H9 (cell line): ENCODE results near the gene TBC1D4. TPM values are rescaled to one million over a fixed set of nuclear protein-coding genes. Genes with fewer than 3 reads are reported as not detected.

Source experiments
- DNase-seq: peaks from one replicate; pipeline ENCODE4 v3.0.0-alpha.2; 2017
- H2AFZ ChIP-seq: one replicate; pipeline ENCODE4 v1.6.1; 2013; ENCODE audit warnings: mild to moderate bottlenecking, low read length, control low read depth, moderate library complexity
- H2AK5ac ChIP-seq: 2 replicates; pipeline ENCODE4 v1.6.1; 2013; ENCODE audit warnings: low read length, control low read depth, mixed read lengths; ENCODE audit not compliant: insufficient read length
- H2BK120ac ChIP-seq: one replicate; pipeline ENCODE4 v1.6.1; 2013; ENCODE audit warnings: low read depth, mild to moderate bottlenecking, low read length, control low read depth, inconsistent platforms; ENCODE audit not compliant: poor library complexity, severe bottlenecking
- H2BK12ac ChIP-seq: 2 replicates; pipeline ENCODE4 v1.6.1; 2013; ENCODE audit warnings: low read length, control low read depth, mixed read lengths, low read depth; ENCODE audit not compliant: insufficient read length
- H2BK15ac ChIP-seq: 2 replicates; pipeline ENCODE4 v1.6.1; 2013; ENCODE audit warnings: low read depth, low read length, control low read depth
- H2BK20ac ChIP-seq: one replicate; pipeline ENCODE4 v1.6.1; 2013; ENCODE audit warnings: low read depth, mild to moderate bottlenecking, low read length, control low read depth, inconsistent platforms; ENCODE audit not compliant: poor library complexity, severe bottlenecking
- H2BK5ac ChIP-seq: 2 replicates; pipeline ENCODE4 v1.6.1; 2013; ENCODE audit warnings: low read length, control low read depth, mixed read lengths; ENCODE audit not compliant: insufficient read length
- H3K14ac ChIP-seq: 2 replicates; pipeline ENCODE4 v1.6.1; 2013; ENCODE audit warnings: low read length, control low read depth; ENCODE audit not compliant: insufficient read depth
- H3K18ac ChIP-seq: 2 replicates; pipeline ENCODE4 v1.6.1; 2013; ENCODE audit warnings: low read depth, mild to moderate bottlenecking, mixed read lengths, low read length, control low read depth; ENCODE audit not compliant: insufficient read length
- H3K23ac ChIP-seq: 2 replicates; pipeline ENCODE4 v1.6.1; 2013; ENCODE audit warnings: low read length, control low read depth, mixed read lengths, low read depth; ENCODE audit not compliant: insufficient read length
- H3K23me2 ChIP-seq: 2 replicates; pipeline ENCODE4 v1.6.1; 2013; ENCODE audit warnings: low read depth, mild to moderate bottlenecking, mixed read lengths, low read length, control low read depth; ENCODE audit not compliant: insufficient read length, poor library complexity, severe bottlenecking
- H3K27ac ChIP-seq: 2 replicates; pipeline ENCODE4 v1.5.1; 2013; ENCODE audit warnings: low read length, control low read depth, mixed read lengths, low read depth; ENCODE audit not compliant: insufficient read length
- H3K27me3 ChIP-seq: 2 replicates; pipeline ENCODE4 v1.6.1; 2013; ENCODE audit warnings: low read length, control low read depth, inconsistent platforms; ENCODE audit not compliant: insufficient read depth
- H3K4ac ChIP-seq: 2 replicates; pipeline ENCODE4 v1.6.1; 2013; ENCODE audit warnings: low read depth, mild to moderate bottlenecking, control low read depth, inconsistent platforms, low read length, moderate library complexity
- H3K4me1 ChIP-seq: 2 replicates; pipeline ENCODE4 v1.6.1; 2013; ENCODE audit warnings: low read length, control low read depth, inconsistent platforms; ENCODE audit not compliant: insufficient read depth
- H3K4me2 ChIP-seq: 2 replicates; pipeline ENCODE4 v1.6.1; 2013; ENCODE audit warnings: low read length, control low read depth, mixed read lengths; ENCODE audit not compliant: insufficient read length, insufficient read depth
- H3K56ac ChIP-seq: 2 replicates; pipeline ENCODE4 v1.6.1; 2013; ENCODE audit warnings: low read depth, mild to moderate bottlenecking, mixed read lengths, low read length, control low read depth; ENCODE audit not compliant: insufficient read length
- H3K79me1 ChIP-seq: 2 replicates; pipeline ENCODE4 v1.6.1; 2013; ENCODE audit warnings: low read depth, mild to moderate bottlenecking, moderate library complexity, low read length, control low read depth, inconsistent platforms; ENCODE audit not compliant: insufficient read depth, poor library complexity, severe bottlenecking
- H3K79me2 ChIP-seq: 2 replicates; pipeline ENCODE4 v1.6.1; 2013; ENCODE audit warnings: low read length, control low read depth, inconsistent platforms; ENCODE audit not compliant: insufficient read depth
- H3K9ac ChIP-seq: 2 replicates; pipeline ENCODE4 v1.6.1; 2013; ENCODE audit warnings: low read length, control low read depth, mixed read lengths; ENCODE audit not compliant: insufficient read length; ENCODE audit errors: extremely low read depth
- H3K9me3 ChIP-seq: one replicate; pipeline ENCODE4 v1.6.1; 2013; ENCODE audit warnings: low read depth, low read length, inconsistent platforms; ENCODE audit not compliant: control insufficient read depth
- H3T11ph ChIP-seq: one replicate; pipeline ENCODE4 v1.6.1; 2013; ENCODE audit warnings: mild to moderate bottlenecking, low read length, control low read depth, inconsistent platforms
- H4K20me1 ChIP-seq: one replicate; pipeline ENCODE4 v1.6.1; 2013; ENCODE audit not compliant: control insufficient read depth, insufficient read length, insufficient read depth
- H4K5ac ChIP-seq: 2 replicates; pipeline ENCODE4 v1.6.1; 2013; ENCODE audit warnings: low read depth, mild to moderate bottlenecking, mixed read lengths, low read length, control low read depth; ENCODE audit not compliant: insufficient read length
- H4K8ac ChIP-seq: replicated peaks from 2 replicates; pipeline ENCODE4 v1.6.1; 2013; ENCODE audit warnings: low read length, control low read depth, mixed read lengths, low read depth; ENCODE audit not compliant: insufficient read length
- H4K91ac ChIP-seq: 2 replicates; pipeline ENCODE4 v1.6.1; 2013; ENCODE audit warnings: low read depth, mild to moderate bottlenecking, moderate library complexity, mixed read lengths, low read length, control low read depth; ENCODE audit not compliant: insufficient read length
- H3K27ac Mint-ChIP-seq, 3 experiments: 2 replicates in 2 of 3; 3 replicates in 1 of 3; pipeline ENCODE4 v1.8.0; 2020 to 2021; ENCODE audit warnings: mixed read lengths in 3 of 3, mild to moderate bottlenecking in 1 of 3, moderate library complexity in 1 of 3
- H3K27me3 Mint-ChIP-seq: 2 replicates; pipeline ENCODE4 v1.8.0; 2021; ENCODE audit warnings: low read depth, mild to moderate bottlenecking, moderate library complexity, mixed read lengths
- H3K36me3 Mint-ChIP-seq, 3 experiments: 2 replicates in 2 of 3; 3 replicates in 1 of 3; pipeline ENCODE4 v1.8.0; 2020 to 2021; ENCODE audit warnings: low read depth in 3 of 3, mixed read lengths in 3 of 3; ENCODE audit not compliant: insufficient read depth in 1 of 3
- H3K4me1 Mint-ChIP-seq, 2 experiments: 2 replicates each; pipeline ENCODE4 v1.8.0; 2020; ENCODE audit warnings: mixed read lengths in 2 of 2
- H3K4me3 Mint-ChIP-seq, 2 experiments: 2 replicates in 1 of 2; 3 replicates in 1 of 2; pipeline ENCODE4 v1.8.0; 2020 to 2021; ENCODE audit warnings: mild to moderate bottlenecking in 2 of 2, mixed read lengths in 2 of 2, moderate library complexity in 1 of 2
- H3K9me3 Mint-ChIP-seq, 2 experiments: 2 replicates in 1 of 2; 3 replicates in 1 of 2; pipeline ENCODE4 v1.8.0; 2020; ENCODE audit warnings: mild to moderate bottlenecking in 2 of 2, mixed read lengths in 2 of 2, moderate library complexity in 1 of 2
- CTCF ChIP-seq: fragments of 200-600 bp; sonication (generic); conservative IDR thresholded peaks from 3 replicates; pipeline ENCODE4 v1.8.0; 2021; ENCODE audit warnings: antibody characterized with exemption, mild to moderate bottlenecking
- whole genome bisulfite sequencing: extraction: QIAGEN DNeasy Blood & Tissue Kit; methylation state at CpG from one replicate; pipeline ENCODE4 v1.1.7; 2013; ENCODE audit warnings: missing lambda C conversion rate, low lambda C conversion rate, mixed read lengths; ENCODE audit not compliant: insufficient read length; ENCODE audit errors: extremely low coverage; 5-methylcytosine and 5-hydroxymethylcytosine counted together
- total RNA-seq: library from RNA; stranded (reverse); gene quantifications from 2 replicates; pipeline ENCODE4 v1.2.1, GENCODE V29; 2021

TBC1D4 gene
- total RNA-seq, 1 experiment from 2014 or later = 10.5 TPM

- Mint-ChIP-seq H3K27me3 (no peaks in the 10 kb centered on the region), H3K4me1 (peaks cover 4 to 7% of the 10 kb centered on the region in 2 experiments), H3K4me3 (no peak overlapping the region), H3K36me3 (peaks cover 0 to 3% (median 2%) of the 10 kb centered on the region in 3 experiments; a peak in 4 of 7 replicates), H3K9me3 (no peaks in the 10 kb centered on the region), H3K27ac (no peak overlapping the region)
- no CpG with 5 or more reads among the region's 3 CpGs for WGBS
- H2BK120ac ChIP-seq = no peak overlapping the region
- H2AFZ ChIP-seq = no peak overlapping the region
- H3K14ac ChIP-seq = no peak overlapping the region
- H2BK12ac ChIP-seq = no peak overlapping the region
- H3K27me3 ChIP-seq = no peaks in the 10 kb centered on the region
- H3K79me2 ChIP-seq = no peaks in the 10 kb centered on the region
- H4K91ac ChIP-seq = no peak overlapping the region
- H3K4me2 ChIP-seq = no peak overlapping the region
- H2BK20ac ChIP-seq = no peak overlapping the region
- no peak overlapping the region for H2BK5ac ChIP-seq
- H4K20me1 ChIP-seq = no peaks in the 10 kb centered on the region
- no peak for DNase-seq
- no peak overlapping the region for H2AK5ac ChIP-seq
- no peaks in the 10 kb centered on the region for H3K23me2 ChIP-seq
- H3K4me1 ChIP-seq = no peaks in the 10 kb centered on the region
- no peaks in the 10 kb centered on the region for H3K79me1 ChIP-seq
- H2BK15ac ChIP-seq = no peak overlapping the region
- no peak overlapping the region for H3K4ac ChIP-seq
- H4K5ac ChIP-seq = no peak overlapping the region
- no peak overlapping the region for H3K9ac ChIP-seq
- H3K23ac ChIP-seq = no peak overlapping the region
- H3K27ac ChIP-seq = no peak overlapping the region
- no peak for TF ChIP-seq CTCF
- H3K56ac ChIP-seq = no peak overlapping the region
- no peak overlapping the region for H3K18ac ChIP-seq
- H3T11ph ChIP-seq = no peak overlapping the region
- no peaks in the 10 kb centered on the region for H3K9me3 ChIP-seq
- H4K8ac ChIP-seq = no peak overlapping the region
Observed at GRCh38 chr13:75321084-75321483, 160.9 kb downstream of the TBC1D4 start.
